ENCODE results near the gene RAMAC.

DNA sequence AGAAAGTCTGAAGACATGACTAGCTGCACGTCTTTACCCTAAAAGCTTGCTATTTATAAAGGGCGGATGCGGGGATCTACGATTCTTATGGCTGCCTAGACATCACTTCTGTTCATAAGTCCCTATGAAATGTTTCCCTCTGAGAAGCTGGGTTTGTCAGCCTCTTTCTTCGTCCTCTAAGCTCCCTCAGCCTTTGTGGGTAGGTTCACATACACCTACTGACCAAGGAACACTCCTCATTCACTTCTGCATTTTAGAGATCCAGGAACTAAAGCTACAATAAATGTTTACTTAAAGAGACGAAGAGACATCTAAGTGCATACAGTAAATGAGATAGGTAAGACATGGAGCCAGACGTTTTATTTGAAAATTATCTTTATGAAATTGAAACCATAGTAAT, 16.7 kb upstream of the RAMAC start:
- TF ChIP-seq CTCF (conservative IDR thresholded peaks at IDR 0.05) = no peak
- no peak for TF ChIP-seq ZFX (IDR thresholded peaks at IDR 0.05)

All from C4-2B (cell line).